ENCODE results near the gene PDE8A.

DNA sequence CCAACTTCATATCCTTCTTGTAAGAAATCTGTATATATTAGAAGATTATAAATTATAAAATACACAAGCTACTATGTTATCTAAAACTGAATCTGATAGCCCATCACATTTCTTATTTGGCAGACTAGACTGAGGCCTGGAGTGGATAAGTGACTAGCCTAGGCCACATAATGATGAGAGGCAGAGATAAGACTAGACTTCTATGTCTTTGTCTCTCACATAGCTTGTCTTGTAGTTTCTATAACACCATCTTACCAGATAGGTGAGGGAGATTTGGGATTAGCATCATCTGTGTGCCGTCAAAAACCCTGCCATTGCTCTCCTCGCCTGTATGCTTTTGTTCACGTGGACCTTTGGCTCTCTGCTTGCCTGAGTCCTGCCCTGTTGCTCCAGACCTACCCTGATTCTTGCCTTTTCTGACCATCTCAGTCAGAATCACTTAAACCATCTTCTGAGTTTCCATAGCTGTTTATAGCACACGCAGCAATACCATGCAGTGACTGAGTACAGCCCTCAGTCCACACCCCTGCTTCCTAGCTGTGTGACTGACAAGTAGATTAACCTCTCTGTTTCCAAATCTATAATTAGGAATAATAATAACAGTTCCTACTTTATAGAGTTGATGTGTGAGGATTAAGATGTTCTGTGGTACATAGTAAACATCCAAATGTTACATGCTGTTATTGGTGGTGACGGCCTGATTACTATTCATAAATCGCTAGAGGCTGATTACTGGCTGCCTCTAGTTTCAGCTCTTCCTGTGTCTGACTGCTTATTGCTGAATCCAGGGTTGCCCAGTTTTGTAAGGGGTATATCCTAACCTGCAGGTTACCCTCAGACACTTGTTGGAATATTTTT lies 49.7 kb downstream of the PDE8A start:
- TF ChIP-seq TCF7L2 (IDR thresholded peaks at IDR 0.05; ENCODE audit: low read depth, low read length) (no peak), ZNF432 (CRISPR knock-in tag; IDR thresholded peaks at IDR 0.05; ENCODE audit: borderline replicate concordance) (no peak), IKZF1 (IDR thresholded peaks at IDR 0.05) (no peak), MIXL1 (CRISPR knock-in tag; IDR thresholded peaks at IDR 0.05) (no peak)
- TF ChIP-seq, protein P1, sequence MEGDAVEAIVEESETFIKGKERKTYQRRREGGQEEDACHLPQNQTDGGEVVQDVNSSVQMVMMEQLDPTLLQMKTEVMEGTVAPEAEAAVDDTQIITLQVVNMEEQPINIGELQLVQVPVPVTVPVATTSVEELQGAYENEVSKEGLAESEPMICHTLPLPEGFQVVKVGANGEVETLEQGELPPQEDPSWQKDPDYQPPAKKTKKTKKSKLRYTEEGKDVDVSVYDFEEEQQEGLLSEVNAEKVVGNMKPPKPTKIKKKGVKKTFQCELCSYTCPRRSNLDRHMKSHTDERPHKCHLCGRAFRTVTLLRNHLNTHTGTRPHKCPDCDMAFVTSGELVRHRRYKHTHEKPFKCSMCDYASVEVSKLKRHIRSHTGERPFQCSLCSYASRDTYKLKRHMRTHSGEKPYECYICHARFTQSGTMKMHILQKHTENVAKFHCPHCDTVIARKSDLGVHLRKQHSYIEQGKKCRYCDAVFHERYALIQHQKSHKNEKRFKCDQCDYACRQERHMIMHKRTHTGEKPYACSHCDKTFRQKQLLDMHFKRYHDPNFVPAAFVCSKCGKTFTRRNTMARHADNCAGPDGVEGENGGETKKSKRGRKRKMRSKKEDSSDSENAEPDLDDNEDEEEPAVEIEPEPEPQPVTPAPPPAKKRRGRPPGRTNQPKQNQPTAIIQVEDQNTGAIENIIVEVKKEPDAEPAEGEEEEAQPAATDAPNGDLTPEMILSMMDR (CRISPR knock-in tag; IDR thresholded peaks at IDR 0.05): no peak
- TF ChIP-seq, protein P2, sequence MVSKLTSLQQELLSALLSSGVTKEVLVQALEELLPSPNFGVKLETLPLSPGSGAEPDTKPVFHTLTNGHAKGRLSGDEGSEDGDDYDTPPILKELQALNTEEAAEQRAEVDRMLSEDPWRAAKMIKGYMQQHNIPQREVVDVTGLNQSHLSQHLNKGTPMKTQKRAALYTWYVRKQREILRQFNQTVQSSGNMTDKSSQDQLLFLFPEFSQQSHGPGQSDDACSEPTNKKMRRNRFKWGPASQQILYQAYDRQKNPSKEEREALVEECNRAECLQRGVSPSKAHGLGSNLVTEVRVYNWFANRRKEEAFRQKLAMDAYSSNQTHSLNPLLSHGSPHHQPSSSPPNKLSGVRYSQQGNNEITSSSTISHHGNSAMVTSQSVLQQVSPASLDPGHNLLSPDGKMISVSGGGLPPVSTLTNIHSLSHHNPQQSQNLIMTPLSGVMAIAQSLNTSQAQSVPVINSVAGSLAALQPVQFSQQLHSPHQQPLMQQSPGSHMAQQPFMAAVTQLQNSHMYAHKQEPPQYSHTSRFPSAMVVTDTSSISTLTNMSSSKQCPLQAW (CRISPR knock-in tag; IDR thresholded peaks at IDR 0.05): no peak
- TF ChIP-seq, protein P3, sequence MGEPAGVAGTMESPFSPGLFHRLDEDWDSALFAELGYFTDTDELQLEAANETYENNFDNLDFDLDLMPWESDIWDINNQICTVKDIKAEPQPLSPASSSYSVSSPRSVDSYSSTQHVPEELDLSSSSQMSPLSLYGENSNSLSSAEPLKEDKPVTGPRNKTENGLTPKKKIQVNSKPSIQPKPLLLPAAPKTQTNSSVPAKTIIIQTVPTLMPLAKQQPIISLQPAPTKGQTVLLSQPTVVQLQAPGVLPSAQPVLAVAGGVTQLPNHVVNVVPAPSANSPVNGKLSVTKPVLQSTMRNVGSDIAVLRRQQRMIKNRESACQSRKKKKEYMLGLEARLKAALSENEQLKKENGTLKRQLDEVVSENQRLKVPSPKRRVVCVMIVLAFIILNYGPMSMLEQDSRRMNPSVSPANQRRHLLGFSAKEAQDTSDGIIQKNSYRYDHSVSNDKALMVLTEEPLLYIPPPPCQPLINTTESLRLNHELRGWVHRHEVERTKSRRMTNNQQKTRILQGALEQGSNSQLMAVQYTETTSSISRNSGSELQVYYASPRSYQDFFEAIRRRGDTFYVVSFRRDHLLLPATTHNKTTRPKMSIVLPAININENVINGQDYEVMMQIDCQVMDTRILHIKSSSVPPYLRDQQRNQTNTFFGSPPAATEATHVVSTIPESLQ (CRISPR knock-in tag; conservative IDR thresholded peaks at IDR 0.05): no peak
